CD14-positive monocyte (primary cell): ENCODE results near the gene RAB40B. TPM values are rescaled to one million over a fixed set of nuclear protein-coding genes. Genes with fewer than 3 reads are reported as not detected.

Experiments used
- DNase-seq, 3 donors: peaks; one replicate each; pipeline ENCODE4 v3.0.0-alpha.2; 2011 to 2022
- H2AFZ ChIP-seq: 2 replicates; pipeline ENCODE4 v1.6.0; 2012; ENCODE audit warnings: mild to moderate bottlenecking, low read depth, low read length, inconsistent platforms; ENCODE audit not compliant: insufficient read depth, poor library complexity, severe bottlenecking
- H3K27ac ChIP-seq, 2 donors: 1 replicate in 1 of 2; 2 replicates in 1 of 2; pipeline ENCODE4 v1.5.1; 2012 to 2013; ENCODE audit warnings: low read length in 2 of 2, control low read depth in 1 of 2, inconsistent platforms in 1 of 2, low read depth in 1 of 2, mild to moderate bottlenecking in 1 of 2
- H3K27me3 ChIP-seq, 2 donors: one replicate each; pipeline versions ENCODE4 v1.6.0 to v1.6.1; 2011 to 2013; ENCODE audit warnings: low read length in 2 of 2; ENCODE audit not compliant: control insufficient read depth in 2 of 2, insufficient read depth in 2 of 2
- H3K36me3 ChIP-seq, 2 donors: replicated peaks in 1 of 2; 1 replicate in 1 of 2; 2 replicates in 1 of 2; pipeline versions ENCODE4 v1.5.1 to v1.6.1; 2012 to 2013; ENCODE audit warnings: low read length in 2 of 2, control low read depth in 1 of 2, inconsistent platforms in 1 of 2, mild to moderate bottlenecking in 1 of 2; ENCODE audit not compliant: insufficient read depth in 2 of 2, control insufficient read depth in 1 of 2
- H3K4me1 ChIP-seq, 2 donors: 1 replicate in 1 of 2; 2 replicates in 1 of 2; pipeline versions ENCODE4 v1.5.1 to v1.6.1; 2012 to 2013; ENCODE audit warnings: low read length in 2 of 2, control low read depth in 1 of 2, inconsistent platforms in 1 of 2, mild to moderate bottlenecking in 1 of 2, moderate library complexity in 1 of 2; ENCODE audit not compliant: insufficient read depth in 2 of 2, control insufficient read depth in 1 of 2
- H3K4me2 ChIP-seq: replicated peaks from 2 replicates; pipeline ENCODE3; 2012; ENCODE audit warnings: low read length, moderate library complexity, mild to moderate bottlenecking; ENCODE audit not compliant: poor library complexity, severe bottlenecking; ENCODE audit errors: extremely low read depth
- H3K4me3 ChIP-seq, 3 experiments: fragments of 200-600 bp in 1 of 3; sonication (generic) in 1 of 3; replicated peaks in 1 of 3; 1 replicate in 2 of 3; 2 replicates in 1 of 3; pipeline ENCODE4 v1.5.1; 2011 to 2013; ENCODE audit warnings: low read length in 3 of 3, mild to moderate bottlenecking in 3 of 3, control low read depth in 2 of 3, low read depth in 2 of 3, inconsistent platforms in 1 of 3, moderate library complexity in 1 of 3
- H3K79me2 ChIP-seq: 2 replicates; pipeline ENCODE4 v1.6.0; 2012; ENCODE audit warnings: mild to moderate bottlenecking, control low read depth, inconsistent platforms, low read length, moderate library complexity; ENCODE audit not compliant: insufficient read depth
- H3K9ac ChIP-seq: 2 replicates; pipeline ENCODE4 v1.6.0; 2017; ENCODE audit warnings: low read length, mild to moderate bottlenecking; ENCODE audit not compliant: insufficient read depth, poor library complexity, severe bottlenecking
- H3K9me3 ChIP-seq, 2 donors: replicated peaks in 1 of 2; 1 replicate in 1 of 2; 2 replicates in 1 of 2; pipeline versions ENCODE4 v1.5.1 to v1.6.1; 2012 to 2013; ENCODE audit warnings: low read length in 2 of 2, control low read depth in 1 of 2; ENCODE audit not compliant: control insufficient read depth in 1 of 2, insufficient read depth in 1 of 2
- H4K20me1 ChIP-seq: 2 replicates; pipeline ENCODE4 v1.6.0; 2012; ENCODE audit warnings: mild to moderate bottlenecking, low read length, control low read depth, moderate library complexity; ENCODE audit not compliant: insufficient read depth
- H3K27ac Mint-ChIP-seq, 7 donors: one replicate each; pipeline ENCODE4 v1.8.0; 2020; ENCODE audit warnings: mild to moderate bottlenecking in 7 of 7, mixed read lengths in 7 of 7, moderate library complexity in 6 of 7, inconsistent platforms in 2 of 7
- H3K27me3 Mint-ChIP-seq, 3 donors: one replicate each; pipeline ENCODE4 v1.8.0; 2021 to 2022; ENCODE audit warnings: low read depth in 3 of 3, mild to moderate bottlenecking in 3 of 3, mixed read lengths in 3 of 3, moderate library complexity in 3 of 3, inconsistent platforms in 1 of 3
- H3K36me3 Mint-ChIP-seq, 2 donors: one replicate each; pipeline ENCODE4 v1.8.0; 2020; ENCODE audit warnings: mixed read lengths in 2 of 2, inconsistent platforms in 1 of 2, mild to moderate bottlenecking in 1 of 2
- H3K4me1 Mint-ChIP-seq: one replicate; pipeline ENCODE4 v1.8.0; 2020; ENCODE audit warnings: mild to moderate bottlenecking, mixed read lengths
- H3K4me3 Mint-ChIP-seq, 2 donors: one replicate each; pipeline ENCODE4 v1.8.0; 2020; ENCODE audit warnings: mild to moderate bottlenecking in 2 of 2, mixed read lengths in 2 of 2, moderate library complexity in 1 of 2
- H3K9me3 Mint-ChIP-seq, 7 donors: one replicate each; pipeline ENCODE4 v1.8.0; 2020 to 2022; ENCODE audit warnings: mixed read lengths in 7 of 7, mild to moderate bottlenecking in 6 of 7, moderate library complexity in 6 of 7, inconsistent platforms in 2 of 7
- CTCF ChIP-seq: fragments of 200-600 bp; IDR thresholded peaks from one replicate; pipeline ENCODE4 v1.8.0; 2022; ENCODE audit warnings: antibody characterized with exemption, mild to moderate bottlenecking
- whole genome bisulfite sequencing: methylation state at CpG from one replicate; pipeline ENCODE4 v1.1.5; 2013; ENCODE audit warnings: missing lambda C conversion rate; ENCODE audit not compliant: insufficient coverage; 5-methylcytosine and 5-hydroxymethylcytosine counted together
- intact Hi-C, 2 donors: fragments of 100-400 bp; cut with micrococcal nuclease; formaldehyde crosslinking; loops; one replicate each; pipeline versions ENCODE4 v1.15.0 to v1.15.1; 2023
- polyA plus RNA-seq, 3 donors: library from polyadenylated mRNA; depleted of rRNA in 1 of 3; unstranded in 2 of 3; stranded (reverse) in 1 of 3; fragments of 300-500 nt in 2 of 3; fragments of >200 nt in 1 of 3; fragmentation: Illumina TruSeq in 2 of 3; gene quantifications; 1 replicate in 2 of 3; 2 replicates in 1 of 3; pipeline ENCODE4 v1.2.3, GENCODE V29; 2012 to 2021

The RAB40B gene
- polyA plus RNA-seq, 3 donors: 0.75 to 2.2 (median 0.95) TPM

GRCh38 chr17:82729479-82730260, 31.2 kb upstream of the RAB40B start:
- no peak for TF ChIP-seq CTCF
- Histone ChIP-seq H3K79me2 (no peaks in the 10 kb centered on the region), H3K4me1 (no peaks in the 10 kb centered on the region), H3K4me2 (no peak overlapping the region), H3K27ac (no peak overlapping the region), H3K4me3 (no peak overlapping the region), H3K36me3 (peaks cover 16 to 40% of the 10 kb centered on the region in 2 donors), H3K9me3 (peaks cover 18 to 27% of the 10 kb centered on the region in 2 donors), H3K27me3 (peaks cover 0 to 4% of the 10 kb centered on the region in 2 donors), H3K9ac (no peak overlapping the region), H4K20me1 (no peaks in the 10 kb centered on the region), H2AFZ (no peak overlapping the region)
- 88% methylated on average over 48 of the region's 48 CpGs for WGBS
- H3K9me3 Mint-ChIP-seq: peaks cover 12 to 22% (median 21%) of the 10 kb centered on the region in 7 donors
- peak overlapping the region in 1 of 7 donors; percentile 59 for H3K27ac Mint-ChIP-seq
- peaks cover 37 to 58% of the 10 kb centered on the region in 2 donors for H3K36me3 Mint-ChIP-seq
- H3K4me3 Mint-ChIP-seq: no peak overlapping the region
- no peak for DNase-seq
- peaks cover 5 to 8% (median 5%) of the 10 kb centered on the region in 3 donors for H3K27me3 Mint-ChIP-seq
- H3K4me1 Mint-ChIP-seq: no peaks in the 10 kb centered on the region
- intact Hi-C loops: no loop called here

- intact Hi-C loops: no loop called here
- H3K36me3 Mint-ChIP-seq: peaks cover 44 to 63% of the 10 kb centered on the region in 2 donors
- no peak overlapping the region for H3K9ac ChIP-seq
- H3K4me3 ChIP-seq: no peak overlapping the region
- no peaks in the 10 kb centered on the region for H3K27me3 ChIP-seq
- H4K20me1 ChIP-seq: no peaks in the 10 kb centered on the region
- H3K4me1 Mint-ChIP-seq: no peaks in the 10 kb centered on the region
- H3K4me1 ChIP-seq: no peaks in the 10 kb centered on the region
- 100% methylated on average over 6 of the region's 10 CpGs for WGBS
- H3K4me2 ChIP-seq: no peak overlapping the region
- peak overlapping the region in 1 of 7 donors; percentile 7 for H3K27ac Mint-ChIP-seq
- H3K27ac ChIP-seq: no peak overlapping the region
- no peaks in the 10 kb centered on the region for H3K9me3 ChIP-seq
- H3K27me3 Mint-ChIP-seq: no peaks in the 10 kb centered on the region
- H2AFZ ChIP-seq: no peak overlapping the region
- TF ChIP-seq CTCF: no peak
- no peaks in the 10 kb centered on the region for H3K9me3 Mint-ChIP-seq
- no peaks in the 10 kb centered on the region for H3K79me2 ChIP-seq
- DNase-seq: no peak
- peaks cover 32 to 40% of the 10 kb centered on the region in 2 donors for H3K36me3 ChIP-seq
- no peak overlapping the region for H3K4me3 Mint-ChIP-seq
These were observed 27.9 kb upstream of the RAB40B start for GRCh38 chr17:82726427-82726826.
